Stimulated activated CD4-positive, alpha-beta T cell treated with anti-CD3 and anti-CD28 coated beads, Interleukin-12 subunit alpha, Interleukin-12 subunit beta, amount 100 ng/mL, for 24 hours (primary cell): ENCODE data around the gene PIGC.
A peak's percentile ranks its signal among the peaks of the same experiment; 100 is the strongest.

Source experiments
- DNase-seq, 2 experiments: peaks; one replicate each; pipeline ENCODE4 v3.0.0-alpha.2; 2020; ENCODE audit warnings: low read depth in 2 of 2

The PIGC gene

GRCh38 chr1:172398970-172399755, 44.7 kb downstream of the PIGC start:
- no peak for DNase-seq

GRCh38 chr1:172398193-172398592, 45.7 kb downstream of the PIGC start:
- DNase-seq, result no peak

- no peak for DNase-seq
These were observed 46.2 kb downstream of the PIGC start for GRCh38 chr1:172397633-172398032.

GRCh38 chr1:172397221-172397620, 46.6 kb downstream of the PIGC start:
- DNase-seq, result no peak

GRCh38 chr1:172395576-172395975, 48.3 kb downstream of the PIGC start:
- no peak for DNase-seq

GRCh38 chr1:172394811-172395210, 49.1 kb downstream of the PIGC start:
- DNase-seq, result no peak

GRCh38 chr1:172394141-172394751, 49.6 kb downstream of the PIGC start:
- DNase-seq, result peak; percentile 51

- DNase-seq, result no peak
These were observed 50.5 kb downstream of the PIGC start for GRCh38 chr1:172393354-172393753.

- no peak for DNase-seq
These were observed 51.9 kb downstream of the PIGC start for GRCh38 chr1:172391976-172392375.
